HepG2 (cell line): ENCODE measurements around the gene CARD9. TPM values are rescaled to one million over a fixed set of nuclear protein-coding genes. Genes with fewer than 3 reads are reported as not detected.

Experiments
- CCAR2 ChIP-seq: fragments of 200-400 bp; formaldehyde crosslinking; optimal IDR thresholded peaks from 2 replicates; pipeline ENCODE3; 2018; ENCODE audit warnings: low read depth, mild to moderate bottlenecking, low read length, moderate library complexity
- CENPT ChIP-seq: sonication (generic); formaldehyde crosslinking; IDR thresholded peaks from 2 replicates; pipeline ENCODE4 v1.8.0; 2022; ENCODE audit warnings: low read depth, mild to moderate bottlenecking, moderate library complexity, missing genetic modification reagents
- RBFOX2 ChIP-seq: fragments of 200-400 bp; formaldehyde crosslinking; IDR thresholded peaks from 2 replicates; pipeline ENCODE4 v1.6.1; 2017; ENCODE audit warnings: low read depth, mild to moderate bottlenecking, low read length
- RBM39 ChIP-seq: fragments of 200-400 bp; formaldehyde crosslinking; IDR thresholded peaks from one replicate; pipeline ENCODE4 v1.6.1; 2018; ENCODE audit warnings: antibody characterized with exemption, mild to moderate bottlenecking, low read depth, low read length; ENCODE audit not compliant: poor library complexity, severe bottlenecking
- SALL2 ChIP-seq: sonication (generic); formaldehyde crosslinking; IDR thresholded peaks from 2 replicates; pipeline ENCODE4 v1.8.1; 2023; ENCODE audit warnings: mild to moderate bottlenecking, missing genetic modification reagents, inconsistent platforms
- SOX6 ChIP-seq, 2 experiments: fragments of 450-650 bp in 1 of 2; sonication (generic) in 1 of 2; formaldehyde crosslinking in 1 of 2; IDR thresholded peaks; 2 replicates each; pipeline versions ENCODE4 v1.4.0 to v1.6.1; 2017 to 2020; ENCODE audit warnings: antibody characterized with exemption in 1 of 2, mild to moderate bottlenecking in 1 of 2, missing genetic modification reagents in 1 of 2
- ZFP1 ChIP-seq: IDR thresholded peaks from 2 replicates; pipeline ENCODE4 v1.6.1; 2016
- ZMYM2 ChIP-seq: sonication (generic); formaldehyde crosslinking; IDR thresholded peaks from 2 replicates; pipeline ENCODE4 v1.8.0; 2022; ENCODE audit warnings: mild to moderate bottlenecking, missing genetic modification reagents
- ZNF572 ChIP-seq: sonication (generic); formaldehyde crosslinking; IDR thresholded peaks from 2 replicates; pipeline ENCODE4 v1.5.1; 2020; ENCODE audit warnings: mild to moderate bottlenecking, missing genetic modification reagents
- ZNF788 ChIP-seq: sonication (generic); formaldehyde crosslinking; IDR thresholded peaks from 2 replicates; pipeline ENCODE4 v1.5.0; 2020; ENCODE audit warnings: mild to moderate bottlenecking, missing genetic modification reagents, borderline replicate concordance
- polyA plus RNA-seq, 8 experiments: library from polyadenylated mRNA; depleted of rRNA in 3 of 8; stranded (reverse) in 7 of 8; unstranded in 1 of 8; fragments of >200 nt; fragmentation: Illumina TruSeq in 4 of 8; extraction: Trizol in 4 of 8; gene quantifications; 2 replicates each; pipeline versions ENCODE4 v1.2.1 to v1.2.3, GENCODE V29; 2011 to 2016; ENCODE audit warnings: low read depth in 4 of 8, missing spikeins in 1 of 8, mixed read lengths in 1 of 8; ENCODE audit not compliant: insufficient read depth in 1 of 8
- total RNA-seq, 5 experiments: library from RNA; depleted of rRNA; stranded (reverse); fragments of >200 nt; fragmentation: Illumina TruSeq; extraction: Trizol; gene quantifications; 2 replicates each; pipeline ENCODE4 v1.2.3, GENCODE V29; 2016; ENCODE audit warnings: low read depth in 1 of 5
- TF ChIP-seq, protein P1 (sequence below): sonication (generic); formaldehyde crosslinking; IDR thresholded peaks from 2 replicates; pipeline ENCODE4 v1.4.0; 2020; ENCODE audit warnings: missing genetic modification reagents
- TF ChIP-seq, protein P2 (sequence below): sonication (generic); formaldehyde crosslinking; IDR thresholded peaks from 2 replicates; pipeline ENCODE4 v1.4.0; 2020; ENCODE audit warnings: missing genetic modification reagents, borderline replicate concordance

CARD9 gene
- total and polyA plus RNA-seq, 2 of the 13 experiments (the other 11 are each of a cell fraction or from before 2014, with no cell fraction given), result 3.3 to 7.4 TPM

- TF ChIP-seq, protein P1, sequence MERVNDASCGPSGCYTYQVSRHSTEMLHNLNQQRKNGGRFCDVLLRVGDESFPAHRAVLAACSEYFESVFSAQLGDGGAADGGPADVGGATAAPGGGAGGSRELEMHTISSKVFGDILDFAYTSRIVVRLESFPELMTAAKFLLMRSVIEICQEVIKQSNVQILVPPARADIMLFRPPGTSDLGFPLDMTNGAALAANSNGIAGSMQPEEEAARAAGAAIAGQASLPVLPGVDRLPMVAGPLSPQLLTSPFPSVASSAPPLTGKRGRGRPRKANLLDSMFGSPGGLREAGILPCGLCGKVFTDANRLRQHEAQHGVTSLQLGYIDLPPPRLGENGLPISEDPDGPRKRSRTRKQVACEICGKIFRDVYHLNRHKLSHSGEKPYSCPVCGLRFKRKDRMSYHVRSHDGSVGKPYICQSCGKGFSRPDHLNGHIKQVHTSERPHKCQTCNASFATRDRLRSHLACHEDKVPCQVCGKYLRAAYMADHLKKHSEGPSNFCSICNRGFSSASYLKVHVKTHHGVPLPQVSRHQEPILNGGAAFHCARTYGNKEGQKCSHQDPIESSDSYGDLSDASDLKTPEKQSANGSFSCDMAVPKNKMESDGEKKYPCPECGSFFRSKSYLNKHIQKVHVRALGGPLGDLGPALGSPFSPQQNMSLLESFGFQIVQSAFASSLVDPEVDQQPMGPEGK (CRISPR knock-in tag), result no peak
- TF ChIP-seq CENPT, result no peak
- 0 out of 2 replicates have a peak, but pooled peaks have one; percentile 2 for TF ChIP-seq ZNF788 (CRISPR knock-in tag)
- TF ChIP-seq ZFP1 (CRISPR knock-in tag), result no peak
- TF ChIP-seq CCAR2, result no peak
- peak; percentile 3 for TF ChIP-seq RBM39
- TF ChIP-seq ZNF572 (CRISPR knock-in tag), result 0 out of 2 replicates have a peak, but pooled peaks have one; percentile 10
- no peak for TF ChIP-seq SALL2 (CRISPR knock-in tag)
- TF ChIP-seq, protein P2, sequence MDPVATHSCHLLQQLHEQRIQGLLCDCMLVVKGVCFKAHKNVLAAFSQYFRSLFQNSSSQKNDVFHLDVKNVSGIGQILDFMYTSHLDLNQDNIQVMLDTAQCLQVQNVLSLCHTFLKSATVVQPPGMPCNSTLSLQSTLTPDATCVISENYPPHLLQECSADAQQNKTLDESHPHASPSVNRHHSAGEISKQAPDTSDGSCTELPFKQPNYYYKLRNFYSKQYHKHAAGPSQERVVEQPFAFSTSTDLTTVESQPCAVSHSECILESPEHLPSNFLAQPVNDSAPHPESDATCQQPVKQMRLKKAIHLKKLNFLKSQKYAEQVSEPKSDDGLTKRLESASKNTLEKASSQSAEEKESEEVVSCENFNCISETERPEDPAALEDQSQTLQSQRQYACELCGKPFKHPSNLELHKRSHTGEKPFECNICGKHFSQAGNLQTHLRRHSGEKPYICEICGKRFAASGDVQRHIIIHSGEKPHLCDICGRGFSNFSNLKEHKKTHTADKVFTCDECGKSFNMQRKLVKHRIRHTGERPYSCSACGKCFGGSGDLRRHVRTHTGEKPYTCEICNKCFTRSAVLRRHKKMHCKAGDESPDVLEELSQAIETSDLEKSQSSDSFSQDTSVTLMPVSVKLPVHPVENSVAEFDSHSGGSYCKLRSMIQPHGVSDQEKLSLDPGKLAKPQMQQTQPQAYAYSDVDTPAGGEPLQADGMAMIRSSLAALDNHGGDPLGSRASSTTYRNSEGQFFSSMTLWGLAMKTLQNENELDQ (CRISPR knock-in tag), result no peak
- TF ChIP-seq SOX6 (IDR thresholded peaks at IDR 0.05), result no peak
- no peak for TF ChIP-seq SOX6 (CRISPR knock-in tag; IDR thresholded peaks at IDR 0.05)
- no peak for TF ChIP-seq ZMYM2 (CRISPR knock-in tag)
- TF ChIP-seq RBFOX2, result peak; percentile 11; the same call in 1 of the 2 replicates
These were observed 1.5 kb downstream of the CARD9 start (continued) for GRCh38 chr9:136372006-136372405.
